Thymus (tissue), 11 donors: Measurements from ENCODE around the gene CGB7. TPM values are rescaled to one million over a fixed set of nuclear protein-coding genes. Genes with fewer than 3 reads are reported as not detected.
"Not testable (repeated sequence)": the region's sequence is repeated elsewhere in the genome, so short reads cannot be mapped to it uniquely, and the experiment has no call there.

Source experiments
- DNase-seq, 9 donors: peaks; one replicate each; pipeline ENCODE4 v3.0.0-alpha.2; 2013; ENCODE audit warnings: low spot score in 9 of 9, low read depth in 6 of 9, missing footprints in 1 of 9
- H3K27ac ChIP-seq, 2 donors: one replicate each; pipeline ENCODE4 v1.5.1; 2013; ENCODE audit warnings: control low read depth in 1 of 2, low read depth in 1 of 2, low read length in 1 of 2, mild to moderate bottlenecking in 1 of 2, moderate library complexity in 1 of 2
- H3K27me3 ChIP-seq, 2 donors: one replicate each; pipeline ENCODE4 v1.5.1; 2013; ENCODE audit warnings: low read length in 1 of 2; ENCODE audit not compliant: control insufficient read depth in 2 of 2, insufficient read depth in 1 of 2
- H3K36me3 ChIP-seq, 2 donors: one replicate each; pipeline ENCODE4 v1.5.1; 2013; ENCODE audit warnings: low read length in 1 of 2, mild to moderate bottlenecking in 1 of 2, moderate library complexity in 1 of 2; ENCODE audit not compliant: control insufficient read depth in 2 of 2, insufficient read depth in 2 of 2
- H3K4me1 ChIP-seq, 2 donors: one replicate each; pipeline ENCODE4 v1.5.1; 2013; ENCODE audit warnings: low read length in 2 of 2; ENCODE audit not compliant: control insufficient read depth in 2 of 2, insufficient read depth in 2 of 2
- H3K4me3 ChIP-seq, 2 donors: one replicate each; pipeline ENCODE4 v1.5.1; 2013; ENCODE audit warnings: low read length in 2 of 2, control low read depth in 1 of 2, mild to moderate bottlenecking in 1 of 2
- H3K9me3 ChIP-seq, 2 donors: one replicate each; pipeline ENCODE4 v1.5.1; 2013; ENCODE audit warnings: low read length in 1 of 2, mild to moderate bottlenecking in 1 of 2; ENCODE audit not compliant: control insufficient read depth in 2 of 2, insufficient read depth in 1 of 2
- WGBS: extraction: QIAGEN DNeasy Blood & Tissue Kit; methylation state at CpG from one replicate; pipeline ENCODE4 v1.1.7; 2013; 5-methylcytosine and 5-hydroxymethylcytosine counted together
- polyA plus RNA-seq: library from polyadenylated mRNA; stranded (reverse); fragments of 200-250 nt; gene quantifications from one replicate; pipeline ENCODE4 v1.2.3, GENCODE V29; 2013
- total RNA-seq: library from RNA; stranded (reverse); fragments of 120-200 nt; gene quantifications from one replicate; pipeline ENCODE4 v1.2.4, GENCODE V29; 2013
- donor health status: healthy.

Gene CGB7
- total and polyA plus RNA-seq, 2 donors, result 0.33 to 6.7 TPM

DNA sequence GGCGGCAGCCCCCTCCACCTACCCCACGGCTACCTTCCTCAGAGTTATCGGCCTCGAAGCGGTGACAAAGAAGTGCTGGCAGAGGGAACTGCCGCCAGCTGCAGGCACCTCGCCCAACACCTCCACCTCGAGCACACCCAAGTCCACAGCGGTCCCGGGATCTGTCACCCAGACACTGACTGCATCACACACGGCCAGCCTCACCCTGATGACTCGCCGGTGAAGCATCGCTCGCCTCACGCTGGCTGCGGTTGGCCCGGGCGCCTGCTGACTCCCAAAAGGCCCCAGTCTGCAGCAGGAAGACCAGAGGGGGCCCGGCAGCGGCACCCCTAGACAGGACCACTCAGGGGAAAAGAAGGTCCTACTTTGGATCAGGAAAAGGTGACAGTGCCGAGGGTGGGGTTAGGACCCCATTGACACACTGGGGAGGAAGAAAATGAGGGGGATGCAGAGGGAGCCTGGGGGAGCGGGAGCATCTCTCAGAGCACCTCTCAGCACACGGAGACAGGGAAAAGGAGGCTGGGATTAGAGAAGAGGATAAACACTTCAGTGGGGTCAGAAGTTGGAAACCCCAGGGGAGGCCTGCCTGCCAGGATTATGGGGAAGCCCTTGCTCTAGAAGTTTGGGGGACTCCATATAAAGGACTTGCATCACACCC is 7.0 kb downstream of the CGB7 start:
- 88% methylated on average over 24 of the region's 24 CpGs for WGBS
- H3K9me3 ChIP-seq, H3K27ac ChIP-seq, DNase-seq, H3K4me3 ChIP-seq, H3K4me1 ChIP-seq, H3K36me3 ChIP-seq: not testable (repeated sequence)
- H3K27me3 ChIP-seq, result peaks cover 3 to 11% of the 10 kb centered on the region in 2 donors

DNA sequence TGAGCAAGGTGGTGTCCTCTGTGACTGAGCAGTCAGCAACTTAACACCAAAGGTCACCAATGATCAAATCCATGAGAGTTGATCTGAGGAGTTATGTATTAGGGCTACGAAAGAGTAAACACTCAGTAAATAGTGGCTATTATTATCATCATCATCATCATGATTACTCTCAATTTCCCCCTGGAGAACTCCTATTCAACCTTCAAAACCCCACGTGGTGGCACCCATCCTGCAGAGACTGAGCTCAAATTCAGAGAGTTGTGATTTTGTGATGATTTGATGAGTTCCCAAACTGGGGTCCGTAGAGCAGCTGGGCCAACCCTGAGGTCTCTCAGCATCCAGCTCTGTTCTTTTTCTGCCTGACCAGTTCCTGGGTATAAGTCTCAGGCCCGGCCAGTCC is 7.7 kb downstream of the CGB7 start:
- not testable (repeated sequence) for H3K27me3 ChIP-seq, H3K27ac ChIP-seq, H3K9me3 ChIP-seq, DNase-seq, H3K4me3 ChIP-seq, H3K4me1 ChIP-seq, H3K36me3 ChIP-seq
- 84% methylated on average over 3 of the region's 4 CpGs for WGBS

DNA sequence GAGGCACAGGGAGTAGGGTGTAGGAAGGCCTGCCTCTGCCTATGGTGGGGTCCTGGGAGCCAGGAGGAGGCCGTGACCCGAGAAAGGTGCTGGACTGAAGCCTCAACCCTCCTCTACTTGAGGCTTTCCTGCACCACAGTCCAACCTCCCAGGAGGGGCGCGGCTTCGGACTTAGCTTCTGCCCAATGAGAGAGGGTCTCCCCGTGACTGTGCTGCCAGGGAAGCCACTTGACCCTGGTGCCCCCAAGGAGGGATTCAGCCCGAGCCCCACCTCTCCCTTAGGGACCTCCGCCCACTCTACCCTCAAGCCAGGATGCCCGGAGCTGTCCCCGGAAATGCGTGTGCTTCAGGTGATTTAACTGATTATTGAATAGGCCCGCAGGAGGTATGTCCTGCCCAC is 8.5 kb downstream of the CGB7 start, which contains the start of gene CGB8:
Gene CGB8, minus strand, starts transcription at position 101 of the 400 bp plus-strand sequence. CDS start 372 bp downstream, outside the sequence.
- 84% methylated on average over 12 of the region's 12 CpGs for whole genome bisulfite sequencing
- H3K4me3 ChIP-seq, DNase-seq, H3K9me3 ChIP-seq, H3K27ac ChIP-seq, H3K27me3 ChIP-seq, H3K36me3 ChIP-seq, H3K4me1 ChIP-seq: not testable (repeated sequence)

DNA sequence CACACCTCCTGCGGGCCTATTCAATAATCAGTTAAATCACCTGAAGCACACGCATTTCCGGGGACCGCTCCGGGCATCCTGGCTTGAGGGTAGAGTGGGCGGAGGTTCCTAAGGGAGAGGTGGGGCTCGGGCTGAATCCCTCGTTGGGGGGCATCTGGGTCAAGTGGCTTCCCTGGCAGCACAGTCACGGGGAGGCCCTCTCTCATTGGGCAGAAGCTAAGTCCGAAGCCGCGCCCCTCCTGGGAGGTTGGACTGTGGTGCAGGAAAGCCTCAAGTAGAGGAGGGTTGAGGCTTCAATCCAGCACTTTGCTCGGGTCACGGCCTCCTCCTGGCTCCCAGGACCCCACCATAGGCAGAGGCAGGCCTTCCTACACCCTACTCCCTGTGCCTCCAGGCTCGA is 14.0 kb downstream of the CGB7 start, which contains the start of gene CGB5:
Gene CGB5, plus strand, starts transcription at position 301 of the 400 bp plus-strand sequence. CDS start 362 bp downstream, outside the sequence.
- H3K4me3 ChIP-seq, H3K27me3 ChIP-seq, H3K36me3 ChIP-seq, H3K9me3 ChIP-seq, H3K27ac ChIP-seq, DNase-seq, H3K4me1 ChIP-seq: not testable (repeated sequence)
- WGBS, result 82% methylated on average over 15 of the region's 15 CpGs

DNA sequence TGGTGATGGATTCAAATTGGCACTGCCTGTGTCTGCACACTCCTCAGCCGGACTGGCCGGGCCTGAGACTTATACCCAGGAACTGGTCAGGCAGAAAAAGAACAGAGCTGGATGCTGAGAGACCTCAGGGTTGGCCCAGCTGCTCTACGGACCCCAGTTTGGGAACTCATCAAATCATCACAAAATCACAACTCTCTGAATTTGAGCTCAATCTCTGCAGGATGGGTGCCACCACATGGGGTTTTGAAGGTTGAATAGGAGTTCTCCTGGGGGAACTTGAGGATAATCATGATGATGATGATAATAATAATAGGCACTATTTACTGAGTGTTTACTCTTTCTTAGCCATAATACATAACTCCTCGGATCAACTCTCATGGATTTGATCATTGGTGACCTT is 14.9 kb downstream of the CGB7 start:
- H3K4me3 ChIP-seq, H3K36me3 ChIP-seq, DNase-seq, H3K4me1 ChIP-seq, H3K27ac ChIP-seq, H3K9me3 ChIP-seq, H3K27me3 ChIP-seq: not testable (repeated sequence)
- 97% methylated on average over 4 of the region's 4 CpGs for WGBS

DNA sequence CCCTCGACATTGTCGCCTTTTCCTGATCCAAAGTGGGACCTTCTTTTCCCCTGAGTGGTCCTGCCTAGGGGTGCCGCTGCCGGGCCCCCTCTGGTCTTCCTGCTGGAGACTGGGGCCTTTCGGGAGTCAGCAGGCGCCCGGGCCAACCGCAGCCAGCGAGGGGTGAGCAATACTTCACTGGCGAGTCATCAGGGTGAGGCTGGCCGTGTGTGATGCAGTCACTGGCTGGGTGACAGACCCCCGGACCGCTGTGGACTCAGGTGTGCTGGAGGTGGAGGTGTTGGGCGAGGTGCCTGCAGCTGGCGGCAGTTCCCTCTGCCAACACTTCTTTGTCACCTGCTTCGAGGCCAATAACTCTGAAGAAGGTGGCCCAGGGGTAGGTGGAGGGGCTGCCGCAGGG is 15.4 kb downstream of the CGB7 start:
- Histone ChIP-seq H3K9me3 (no peaks in the 10 kb centered on the region), H3K27ac (no peak overlapping the region), H3K36me3 (no peaks in the 10 kb centered on the region), H3K27me3 (no peaks in the 10 kb centered on the region), H3K4me3 (no peak overlapping the region), H3K4me1 (no peaks in the 10 kb centered on the region)
- DNase-seq, result no peak
- 92% methylated on average over 17 of the region's 17 CpGs for WGBS

DNA sequence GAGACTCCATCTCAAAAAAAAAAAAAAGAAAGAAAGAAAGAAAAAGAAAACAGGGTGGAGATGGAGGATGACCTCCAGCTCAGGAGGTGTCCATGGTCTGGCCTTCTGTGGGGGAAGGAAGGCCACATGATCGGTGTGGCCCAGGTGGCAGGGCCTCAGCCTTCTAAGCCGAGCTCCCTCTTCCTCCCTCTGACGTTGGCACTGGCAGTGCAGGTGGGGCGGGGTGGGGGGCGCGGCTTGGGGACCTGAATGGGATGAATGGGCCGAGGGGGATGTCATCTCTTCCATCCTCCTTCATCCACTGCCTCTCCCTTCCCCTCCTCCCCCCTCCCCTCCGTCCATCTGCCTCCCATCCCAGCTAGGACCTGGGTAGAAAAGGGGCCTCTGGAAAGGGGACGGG is 17.8 kb downstream of the CGB7 start:
- not testable (repeated sequence) for H3K27ac ChIP-seq, DNase-seq, H3K36me3 ChIP-seq, H3K4me1 ChIP-seq, H3K27me3 ChIP-seq, H3K4me3 ChIP-seq, H3K9me3 ChIP-seq
- WGBS, result 80% methylated on average over 9 of the region's 9 CpGs

DNA sequence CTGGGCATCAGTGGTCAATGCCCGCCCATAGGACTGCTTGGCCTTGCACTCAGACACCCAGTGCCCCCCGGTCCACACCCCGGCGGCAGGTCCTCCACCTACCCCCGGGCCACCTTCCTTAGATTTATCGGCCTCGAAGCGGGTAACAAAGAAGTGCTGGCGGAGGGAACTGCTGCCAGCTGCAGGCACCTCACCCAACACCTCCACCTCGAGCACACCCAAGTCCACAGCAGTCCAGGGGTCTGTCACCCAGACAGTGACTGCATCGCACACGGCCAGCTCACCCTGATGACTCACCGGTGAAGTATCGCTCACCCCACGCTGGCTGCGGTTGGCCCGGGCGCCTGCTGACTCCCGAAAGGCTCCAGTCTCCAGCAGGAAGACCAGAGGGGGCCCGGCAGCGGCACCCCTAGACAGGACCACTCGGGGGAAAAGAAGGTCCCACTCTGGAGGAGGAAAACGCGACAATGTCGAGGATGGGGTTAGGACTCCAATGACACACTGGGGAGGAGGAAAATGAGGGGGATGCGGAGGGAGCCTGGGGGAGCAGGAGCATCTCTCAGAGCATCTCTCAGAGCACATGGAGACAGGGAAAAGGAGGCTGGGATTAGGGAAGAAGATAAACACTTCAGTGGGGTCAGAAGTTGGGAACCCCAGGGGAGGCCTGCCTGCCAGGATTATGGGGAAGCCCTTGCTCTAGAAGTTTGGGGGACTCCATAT is 18.8 kb downstream of the CGB7 start:
- H3K27ac ChIP-seq, DNase-seq, H3K4me3 ChIP-seq, H3K9me3 ChIP-seq, H3K4me1 ChIP-seq, H3K36me3 ChIP-seq, H3K27me3 ChIP-seq: not testable (repeated sequence)
- WGBS, result 96% methylated on average over 26 of the region's 26 CpGs

DNA sequence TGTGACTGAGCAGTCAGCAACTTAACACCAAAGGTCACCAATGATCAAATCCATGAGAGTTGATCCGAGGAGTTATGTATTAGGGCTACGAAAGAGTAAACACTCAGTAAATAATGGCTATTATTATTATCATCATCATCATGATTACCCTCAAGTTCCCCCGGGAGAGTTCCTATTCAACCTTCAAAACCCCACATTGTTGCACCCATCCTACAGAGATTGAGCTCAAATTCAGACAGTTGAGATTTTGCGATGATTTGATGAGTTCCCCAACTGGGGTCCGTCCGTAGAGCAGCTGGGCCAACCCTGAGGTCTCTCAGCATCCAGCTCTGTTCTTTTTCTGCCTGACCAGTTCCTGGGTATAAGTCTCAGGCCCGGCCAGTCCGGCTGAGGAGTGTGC is 19.4 kb downstream of the CGB7 start:
- H3K36me3 ChIP-seq, H3K27me3 ChIP-seq, H3K4me1 ChIP-seq, DNase-seq, H3K27ac ChIP-seq, H3K4me3 ChIP-seq, H3K9me3 ChIP-seq: not testable (repeated sequence)
- WGBS, result 97% methylated on average over 7 of the region's 8 CpGs
